Natural killer cell (primary cell): Measurements from ENCODE around the gene MLLT10. TPM values are rescaled to one million over a fixed set of nuclear protein-coding genes. Genes with fewer than 3 reads are reported as not detected.

Experiments
- ATAC-seq, 3 donors: fragments of 150-1000 bp in 2 of 3; fragments of 200-7000 bp in 1 of 3; cut with Tn5 transposase; 1 replicate in 1 of 3; 2 replicates in 2 of 3; pipeline ENCODE4 v1.10.0; 2021; ENCODE audit warnings: mild to moderate bottlenecking in 2 of 3, moderate library complexity in 2 of 3
- DNase-seq, 2 donors: peaks; one replicate each; pipeline versions ENCODE4 v3.0.0 to v3.0.0-alpha.2; 2013 to 2021; ENCODE audit warnings: mixed read lengths in 1 of 2
- H3K27ac ChIP-seq: one replicate; pipeline ENCODE4 v1.5.1; 2013; ENCODE audit warnings: mild to moderate bottlenecking, low read length
- H3K27me3 ChIP-seq: one replicate; pipeline ENCODE4 v1.6.1; 2013; ENCODE audit warnings: low read length; ENCODE audit not compliant: control insufficient read depth, insufficient read depth
- H3K36me3 ChIP-seq: one replicate; pipeline ENCODE4 v1.6.1; 2013; ENCODE audit warnings: low read length; ENCODE audit not compliant: control insufficient read depth, insufficient read depth
- H3K4me1 ChIP-seq: one replicate; pipeline ENCODE4 v1.6.1; 2013; ENCODE audit warnings: low read length; ENCODE audit not compliant: control insufficient read depth, insufficient read depth
- H3K4me3 ChIP-seq: one replicate; pipeline ENCODE4 v1.5.1; 2013; ENCODE audit warnings: low read length
- H3K9me3 ChIP-seq: one replicate; pipeline ENCODE4 v1.6.1; 2013; ENCODE audit warnings: low read length; ENCODE audit not compliant: control insufficient read depth, insufficient read depth
- H3K27ac Mint-ChIP-seq, 2 donors: one replicate each; pipeline ENCODE4 v1.8.0; 2022; ENCODE audit warnings: mild to moderate bottlenecking in 2 of 2, mixed read lengths in 2 of 2, moderate library complexity in 1 of 2
- H3K27me3 Mint-ChIP-seq, 2 donors: one replicate each; pipeline ENCODE4 v1.8.0; 2022; ENCODE audit warnings: low read depth in 2 of 2, mixed read lengths in 2 of 2
- H3K36me3 Mint-ChIP-seq: one replicate; pipeline ENCODE4 v1.8.0; 2022; ENCODE audit warnings: mixed read lengths
- H3K4me1 Mint-ChIP-seq, 2 donors: one replicate each; pipeline ENCODE4 v1.8.0; 2022; ENCODE audit warnings: mixed read lengths in 2 of 2
- H3K4me3 Mint-ChIP-seq: one replicate; pipeline ENCODE4 v1.8.0; 2022; ENCODE audit warnings: mild to moderate bottlenecking, moderate library complexity, mixed read lengths
- H3K9me3 Mint-ChIP-seq, 2 donors: one replicate each; pipeline ENCODE4 v1.8.0; 2022; ENCODE audit warnings: mixed read lengths in 2 of 2
- WGBS: methylation state at CpG from one replicate; pipeline ENCODE4 v1.1.7; 2013; ENCODE audit warnings: missing lambda C conversion rate; ENCODE audit not compliant: insufficient coverage; 5-methylcytosine and 5-hydroxymethylcytosine counted together
- intact Hi-C: fragments of 100-400 bp; cut with micrococcal nuclease; formaldehyde crosslinking; loops from one replicate; pipeline ENCODE4 v1.14.2; 2022
- total RNA-seq, 4 donors: library from RNA; stranded (reverse); fragments of 120-200 nt in 1 of 4; gene quantifications; one replicate each; pipeline versions ENCODE4 v1.2.3 to v1.2.4, GENCODE V29; 2013 to 2022
- TF ChIP-seq, protein P1 (sequence below): fragments of 200-600 bp; IDR thresholded peaks from one replicate; pipeline ENCODE4 v1.8.0; 2022; ENCODE audit warnings: antibody characterized with exemption

The MLLT10 gene
- total RNA-seq, 3 donors from 2014 or later (not counting 1 experiment from before 2014, with no cell fraction given), result 40.4 to 65.2 (median 60.0) TPM

DNA sequence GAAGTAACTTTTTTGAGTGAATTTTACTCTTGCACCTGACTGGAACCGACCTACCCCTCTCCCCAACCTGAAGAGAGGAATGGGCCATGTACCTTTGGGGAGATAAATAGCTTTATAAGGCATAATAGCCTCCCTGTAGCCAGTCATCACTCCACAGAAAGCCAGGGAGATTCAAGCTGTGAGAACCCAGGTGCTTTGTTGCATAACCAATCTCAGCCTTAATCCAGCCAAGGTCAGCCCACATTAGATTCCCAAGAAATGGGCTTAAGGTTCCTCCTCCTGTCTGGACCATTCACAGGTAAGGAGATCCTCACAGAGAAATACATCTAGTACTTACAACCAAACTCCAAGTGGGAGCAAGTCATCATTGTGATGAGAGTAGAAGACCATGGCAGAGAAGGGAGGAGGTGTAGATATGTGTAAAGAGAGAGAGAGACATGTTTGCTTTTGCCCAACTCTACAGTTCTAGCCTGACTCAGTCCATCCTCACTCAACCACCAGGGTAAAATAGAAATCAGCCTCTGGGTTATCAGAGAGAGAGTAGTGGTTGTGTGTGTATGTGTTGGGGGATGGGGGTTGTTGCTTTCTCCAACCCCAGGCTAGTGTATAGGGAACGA lies 32.2 kb upstream of the MLLT10 start:
- Histone ChIP-seq H3K36me3 (no peaks in the 10 kb centered on the region), H3K4me1 (peaks cover 17% of the 10 kb centered on the region), H3K9me3 (no peaks in the 10 kb centered on the region), H3K27me3 (peaks cover 44% of the 10 kb centered on the region), H3K4me3 (no peak overlapping the region), H3K27ac (no peak overlapping the region)
- DNase-seq, result no peak
- H3K36me3 Mint-ChIP-seq, result no peaks in the 10 kb centered on the region
- no peaks in the 10 kb centered on the region for H3K9me3 Mint-ChIP-seq
- peaks cover 0 to under 1% of the 10 kb centered on the region in 2 donors for H3K4me1 Mint-ChIP-seq
- ATAC-seq, result no peak
- no peak overlapping the region for H3K4me3 Mint-ChIP-seq
- peaks cover 55 to 86% of the 10 kb centered on the region in 2 donors for H3K27me3 Mint-ChIP-seq
- TF ChIP-seq, protein P1, sequence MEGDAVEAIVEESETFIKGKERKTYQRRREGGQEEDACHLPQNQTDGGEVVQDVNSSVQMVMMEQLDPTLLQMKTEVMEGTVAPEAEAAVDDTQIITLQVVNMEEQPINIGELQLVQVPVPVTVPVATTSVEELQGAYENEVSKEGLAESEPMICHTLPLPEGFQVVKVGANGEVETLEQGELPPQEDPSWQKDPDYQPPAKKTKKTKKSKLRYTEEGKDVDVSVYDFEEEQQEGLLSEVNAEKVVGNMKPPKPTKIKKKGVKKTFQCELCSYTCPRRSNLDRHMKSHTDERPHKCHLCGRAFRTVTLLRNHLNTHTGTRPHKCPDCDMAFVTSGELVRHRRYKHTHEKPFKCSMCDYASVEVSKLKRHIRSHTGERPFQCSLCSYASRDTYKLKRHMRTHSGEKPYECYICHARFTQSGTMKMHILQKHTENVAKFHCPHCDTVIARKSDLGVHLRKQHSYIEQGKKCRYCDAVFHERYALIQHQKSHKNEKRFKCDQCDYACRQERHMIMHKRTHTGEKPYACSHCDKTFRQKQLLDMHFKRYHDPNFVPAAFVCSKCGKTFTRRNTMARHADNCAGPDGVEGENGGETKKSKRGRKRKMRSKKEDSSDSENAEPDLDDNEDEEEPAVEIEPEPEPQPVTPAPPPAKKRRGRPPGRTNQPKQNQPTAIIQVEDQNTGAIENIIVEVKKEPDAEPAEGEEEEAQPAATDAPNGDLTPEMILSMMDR, result no peak
- WGBS, result no CpG with 5 or more reads among the region's 2 CpGs
- intact Hi-C loops, result no loop called here
- H3K27ac Mint-ChIP-seq, result no peak overlapping the region

DNA sequence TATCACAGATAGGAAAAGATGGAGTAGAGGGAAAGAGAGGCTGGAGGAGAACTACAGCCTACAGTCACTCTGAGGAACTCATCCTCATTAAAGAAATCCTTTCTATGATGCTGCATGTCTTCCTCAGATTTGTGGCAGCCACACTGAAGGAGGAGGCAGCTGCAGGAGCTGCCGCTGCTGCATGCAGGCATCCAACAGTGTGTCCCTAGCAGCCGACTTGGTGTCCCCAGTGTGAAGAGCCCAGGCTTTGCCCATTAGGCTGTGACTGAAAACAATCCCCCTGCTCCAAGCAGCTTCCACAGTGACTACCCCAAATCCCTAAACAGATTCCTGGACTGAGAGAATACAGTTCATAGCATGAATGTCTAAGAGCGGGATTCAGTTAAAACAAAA lies 31.7 kb upstream of the MLLT10 start:
- Histone ChIP-seq H3K27me3 (peaks cover 39% of the 10 kb centered on the region), H3K9me3 (no peaks in the 10 kb centered on the region), H3K27ac (no peak overlapping the region), H3K4me3 (no peak overlapping the region), H3K36me3 (no peaks in the 10 kb centered on the region), H3K4me1 (peaks cover 12% of the 10 kb centered on the region)
- ATAC-seq, result no peak
- no peaks in the 10 kb centered on the region for H3K36me3 Mint-ChIP-seq
- intact Hi-C loops, result no loop called here
- DNase-seq, result no peak
- H3K27ac Mint-ChIP-seq, result no peak overlapping the region
- TF ChIP-seq, protein P1, result no peak
- 85% methylated on average over 2 of the region's 3 CpGs for WGBS
- H3K4me3 Mint-ChIP-seq, result no peak overlapping the region
- no peaks in the 10 kb centered on the region for H3K9me3 Mint-ChIP-seq
- no peaks in the 10 kb centered on the region for H3K4me1 Mint-ChIP-seq
- peaks cover 57 to 90% of the 10 kb centered on the region in 2 donors for H3K27me3 Mint-ChIP-seq

DNA sequence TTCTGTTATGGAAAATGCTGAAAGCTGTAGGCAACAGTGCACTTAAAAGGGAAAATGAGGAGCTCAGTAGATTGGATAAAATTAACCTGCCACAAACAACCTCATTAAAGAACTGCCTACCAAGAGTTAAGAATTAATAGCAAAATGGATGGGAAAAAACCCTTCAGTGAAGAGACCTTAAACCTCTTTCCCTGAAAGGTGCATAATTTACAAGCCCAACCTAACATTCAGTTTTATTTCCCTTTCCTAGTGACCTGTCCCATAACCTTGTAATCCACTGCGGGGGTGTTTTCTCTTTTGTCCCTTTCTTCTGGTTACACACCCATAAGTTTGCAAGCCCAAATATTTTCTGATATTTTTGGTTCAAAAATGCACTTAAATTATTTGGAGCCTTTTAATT lies 30.5 kb upstream of the MLLT10 start:
- Histone ChIP-seq H3K9me3 (no peaks in the 10 kb centered on the region), H3K4me1 (peaks cover 11% of the 10 kb centered on the region), H3K36me3 (no peaks in the 10 kb centered on the region), H3K27me3 (peaks cover 27% of the 10 kb centered on the region), H3K4me3 (no peak overlapping the region), H3K27ac (no peak overlapping the region)
- TF ChIP-seq, protein P1, result no peak
- WGBS, result 100% methylated on average over 1 of the region's 1 CpG
- Mint-ChIP-seq H3K36me3 (no peaks in the 10 kb centered on the region), H3K9me3 (no peaks in the 10 kb centered on the region), H3K27me3 (peaks cover 57 to 90% of the 10 kb centered on the region in 2 donors), H3K4me3 (no peak overlapping the region), H3K27ac (no peak overlapping the region), H3K4me1 (no peaks in the 10 kb centered on the region)
- DNase-seq (no peak), ATAC-seq (no peak)
- intact Hi-C loops, result no loop called here

DNA sequence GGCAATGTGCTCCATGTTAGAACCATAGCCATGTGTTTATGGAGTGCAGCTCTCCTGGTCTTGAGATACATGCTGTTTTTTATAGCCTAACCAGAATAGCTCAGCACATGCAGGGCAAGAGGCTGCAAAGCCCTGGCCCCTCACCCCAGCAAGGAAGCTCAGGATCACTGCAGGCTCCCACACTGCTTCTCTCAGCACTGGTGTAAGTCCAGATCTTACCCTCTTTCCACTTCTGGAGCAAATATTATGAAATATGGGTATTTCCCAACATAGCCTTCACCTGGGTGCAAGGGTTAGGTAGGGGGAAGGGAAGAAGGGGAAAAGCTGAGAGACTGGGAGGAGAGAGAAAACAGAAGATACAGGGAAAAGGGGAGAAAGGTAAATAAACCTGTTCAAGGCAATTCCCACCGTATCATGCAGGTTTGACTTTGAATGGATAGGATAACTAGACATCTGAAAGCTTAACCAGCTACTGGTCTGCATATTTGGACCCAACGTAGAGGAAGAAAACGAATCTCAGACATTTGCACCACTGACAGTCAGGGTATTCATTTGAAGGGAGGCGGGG lies 28.2 kb upstream of the MLLT10 start:
- no peak overlapping the region for H3K27ac ChIP-seq
- no peaks in the 10 kb centered on the region for H3K9me3 ChIP-seq
- peaks cover 12% of the 10 kb centered on the region for H3K27me3 ChIP-seq
- intact Hi-C loops, result no loop called here
- H3K4me3 ChIP-seq, result no peak overlapping the region
- Mint-ChIP-seq H3K27ac (no peak overlapping the region), H3K9me3 (no peaks in the 10 kb centered on the region), H3K36me3 (no peaks in the 10 kb centered on the region), H3K4me3 (no peak overlapping the region), H3K4me1 (no peaks in the 10 kb centered on the region), H3K27me3 (peaks cover 52 to 84% of the 10 kb centered on the region in 2 donors)
- ATAC-seq, result no peak
- no peaks in the 10 kb centered on the region for H3K36me3 ChIP-seq
- TF ChIP-seq, protein P1, result no peak
- no peak for DNase-seq
- 84% methylated on average over 4 of the region's 4 CpGs for WGBS
- peaks cover 4% of the 10 kb centered on the region for H3K4me1 ChIP-seq
